HUDEP-2 (cell line): ENCODE data around the gene CREBRF.
"Not testable (repeated sequence)": the region's sequence is repeated elsewhere in the genome, so short reads cannot be mapped to it uniquely, and the experiment has no call there.

ENCODE experiments used
- DNase-seq, 76 experiments: peaks; one replicate each; lab custom pipeline; 2025; ENCODE audit not compliant: unreplicated experiment in 76 of 76; lab: John Stamatoyannopoulos, UW

CREBRF gene, protein sequence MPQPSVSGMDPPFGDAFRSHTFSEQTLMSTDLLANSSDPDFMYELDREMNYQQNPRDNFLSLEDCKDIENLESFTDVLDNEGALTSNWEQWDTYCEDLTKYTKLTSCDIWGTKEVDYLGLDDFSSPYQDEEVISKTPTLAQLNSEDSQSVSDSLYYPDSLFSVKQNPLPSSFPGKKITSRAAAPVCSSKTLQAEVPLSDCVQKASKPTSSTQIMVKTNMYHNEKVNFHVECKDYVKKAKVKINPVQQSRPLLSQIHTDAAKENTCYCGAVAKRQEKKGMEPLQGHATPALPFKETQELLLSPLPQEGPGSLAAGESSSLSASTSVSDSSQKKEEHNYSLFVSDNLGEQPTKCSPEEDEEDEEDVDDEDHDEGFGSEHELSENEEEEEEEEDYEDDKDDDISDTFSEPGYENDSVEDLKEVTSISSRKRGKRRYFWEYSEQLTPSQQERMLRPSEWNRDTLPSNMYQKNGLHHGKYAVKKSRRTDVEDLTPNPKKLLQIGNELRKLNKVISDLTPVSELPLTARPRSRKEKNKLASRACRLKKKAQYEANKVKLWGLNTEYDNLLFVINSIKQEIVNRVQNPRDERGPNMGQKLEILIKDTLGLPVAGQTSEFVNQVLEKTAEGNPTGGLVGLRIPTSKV

DNA sequence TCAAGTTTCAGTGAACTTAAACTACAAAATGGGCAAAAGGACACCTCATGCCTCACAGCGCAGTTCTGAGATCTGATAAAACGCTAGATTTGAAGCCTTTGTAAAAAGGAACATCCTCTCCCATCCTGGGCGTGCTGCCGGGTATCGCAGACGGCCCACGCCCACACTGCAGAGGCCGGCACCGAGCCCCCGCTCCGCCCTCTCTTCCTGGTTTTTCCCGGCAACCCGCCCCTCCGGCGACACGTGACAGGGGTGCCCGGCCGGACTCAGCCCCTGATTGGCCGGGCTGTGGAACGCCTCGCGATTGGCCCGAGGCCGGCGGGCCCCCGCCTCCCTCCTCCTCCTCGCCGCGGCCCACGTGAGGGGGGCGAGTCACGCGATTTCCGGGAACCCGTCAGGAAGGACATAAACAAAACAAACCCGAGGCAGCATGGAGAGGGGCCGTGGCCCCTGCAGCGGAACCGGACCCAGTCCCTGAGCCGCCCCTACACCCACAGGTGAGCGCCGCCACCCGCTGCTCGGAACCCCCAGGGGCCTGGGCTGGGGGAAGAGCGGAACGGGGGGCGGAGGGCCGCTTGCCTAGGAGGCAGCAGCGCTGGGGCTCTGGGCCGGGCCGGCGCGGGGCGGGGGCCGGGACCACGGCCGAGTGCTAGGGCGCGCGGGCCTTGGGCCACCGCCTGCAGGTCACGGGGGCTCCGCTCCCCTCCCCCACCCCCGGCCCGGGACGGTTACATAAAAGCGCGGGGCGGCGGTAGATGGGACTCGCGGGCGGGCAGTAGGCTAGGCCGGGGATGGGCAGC is at the start of gene CREBRF:
TSS of gene CREBRF (plus strand) at position 370 of the 800 bp plus-strand sequence. CDS start 24,424 bp downstream, outside the sequence.
- DNase-seq = peak; percentile 28 to 98 (median 95)

DNA sequence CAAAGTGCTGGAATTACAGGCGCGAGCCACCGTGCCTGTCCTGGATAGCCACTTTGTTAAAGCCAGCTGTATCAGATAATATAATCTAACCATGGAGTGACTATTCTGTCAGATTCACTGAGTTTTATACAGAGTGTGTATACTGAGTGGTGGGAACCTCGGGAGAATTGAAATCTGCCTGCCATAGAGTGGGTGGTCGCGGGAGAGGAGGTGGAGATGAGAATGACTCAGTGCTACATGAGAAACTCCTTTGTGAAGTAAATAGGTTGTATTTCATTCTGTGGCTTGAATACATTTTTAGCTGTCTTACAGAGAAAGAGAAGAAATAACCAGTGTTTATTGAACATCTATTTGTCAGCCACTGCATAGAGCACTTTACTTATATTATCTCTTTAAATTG is 46.1 kb upstream of the CREBRF start:
- DNase-seq = no peak

DNA sequence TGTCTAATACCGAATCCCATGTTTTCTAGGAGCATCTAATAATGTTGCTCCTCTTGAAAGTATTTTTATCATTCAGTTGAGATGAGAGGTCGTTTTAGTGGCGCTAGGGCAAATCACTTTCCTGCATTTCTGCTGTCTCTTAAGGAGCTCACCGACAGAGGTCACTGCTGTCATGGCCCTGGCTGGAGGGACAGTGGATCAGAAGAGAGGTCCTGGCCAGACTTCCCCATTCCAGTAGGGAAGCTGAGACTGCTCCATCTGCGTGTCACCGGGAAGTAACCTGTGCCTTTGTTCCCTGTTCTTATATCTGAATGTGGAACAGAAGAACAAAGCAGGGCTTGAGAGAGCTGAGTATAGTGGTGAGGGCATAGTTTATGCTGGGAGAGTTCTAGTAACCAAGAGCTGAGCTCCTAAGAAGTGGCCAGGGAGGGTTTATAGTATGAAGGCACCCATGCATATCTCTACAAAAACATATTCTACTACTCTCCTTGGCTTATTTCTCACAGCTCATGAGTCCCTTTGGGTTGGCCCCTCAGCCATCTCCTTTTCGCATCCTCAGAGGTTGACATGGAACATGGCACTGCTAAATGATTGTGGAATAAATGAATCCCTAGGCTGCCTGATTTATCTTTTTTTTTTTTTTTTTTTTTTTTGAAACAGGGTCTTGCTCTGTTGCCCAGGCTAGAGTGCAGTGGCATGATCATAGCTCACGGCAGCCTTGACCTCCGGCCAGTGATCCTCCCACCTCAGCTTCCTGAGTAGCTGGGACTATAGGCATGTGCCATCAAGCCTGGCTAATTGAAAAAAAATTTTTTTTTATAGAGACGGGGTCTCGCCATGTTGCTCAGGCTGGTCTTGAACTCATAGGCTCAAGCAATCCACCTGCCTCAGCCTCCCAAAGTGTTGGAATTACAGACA is 45.3 kb upstream of the CREBRF start:
- DNase-seq = no peak

DNA sequence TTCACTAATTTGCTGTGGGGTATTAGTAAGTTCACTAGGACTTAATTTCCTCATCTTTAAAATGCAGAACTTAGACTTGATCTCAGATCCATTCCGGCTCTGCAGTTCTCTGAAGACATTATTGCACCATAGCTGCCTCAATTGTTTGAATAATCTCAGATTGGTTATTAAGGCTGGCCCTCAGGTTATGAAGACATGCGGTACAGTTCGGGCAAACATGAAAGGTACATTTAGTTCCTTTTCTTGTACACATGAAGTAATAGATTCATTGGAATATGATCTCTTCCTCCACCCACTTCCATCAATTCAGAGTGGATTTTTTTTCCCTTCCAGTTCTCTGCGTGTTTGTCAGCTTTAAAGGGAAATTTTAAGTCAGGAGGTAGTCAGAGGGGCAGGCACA is 44.6 kb upstream of the CREBRF start:
- DNase-seq = no peak

GRCh38 chr5:173012882-173013281 is 43.3 kb upstream of the CREBRF start:
- DNase-seq = no peak

- DNase-seq = no peak
Observed at GRCh38 chr5:173014671-173015070, 41.5 kb upstream of the CREBRF start.

- DNase-seq = no peak
Observed at GRCh38 chr5:173015192-173015591, 41.0 kb upstream of the CREBRF start.

GRCh38 chr5:173015598-173016455 is 40.3 kb upstream of the CREBRF start:
- DNase-seq = no peak

- DNase-seq = no peak
Observed at GRCh38 chr5:173016598-173017046, 39.5 kb upstream of the CREBRF start.

GRCh38 chr5:173017087-173017486 is 39.1 kb upstream of the CREBRF start:
- DNase-seq = not testable (repeated sequence)

- DNase-seq = no peak
Observed at GRCh38 chr5:173018358-173018757, 37.8 kb upstream of the CREBRF start.

DNA sequence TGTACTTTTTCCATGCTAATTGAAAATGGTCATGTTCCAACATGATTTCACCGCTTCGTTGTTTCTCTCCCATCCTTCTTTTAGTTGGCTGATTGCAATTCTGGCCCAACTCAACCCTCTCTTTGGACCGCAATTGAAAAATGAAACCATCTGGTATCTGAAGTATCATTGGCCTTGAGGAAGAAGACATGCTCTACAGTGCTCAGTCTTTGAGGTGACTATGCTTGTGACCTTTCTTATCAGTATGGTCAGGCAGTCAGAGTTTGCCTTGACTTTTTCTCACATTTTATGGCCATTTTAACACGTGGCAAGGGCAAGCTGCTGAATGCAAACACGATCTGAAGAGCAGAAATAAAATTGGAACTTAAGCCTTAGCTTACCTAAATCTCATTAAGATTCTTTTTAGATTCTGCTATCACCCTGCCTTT is 36.0 kb upstream of the CREBRF start:
- no peak for DNase-seq

DNA sequence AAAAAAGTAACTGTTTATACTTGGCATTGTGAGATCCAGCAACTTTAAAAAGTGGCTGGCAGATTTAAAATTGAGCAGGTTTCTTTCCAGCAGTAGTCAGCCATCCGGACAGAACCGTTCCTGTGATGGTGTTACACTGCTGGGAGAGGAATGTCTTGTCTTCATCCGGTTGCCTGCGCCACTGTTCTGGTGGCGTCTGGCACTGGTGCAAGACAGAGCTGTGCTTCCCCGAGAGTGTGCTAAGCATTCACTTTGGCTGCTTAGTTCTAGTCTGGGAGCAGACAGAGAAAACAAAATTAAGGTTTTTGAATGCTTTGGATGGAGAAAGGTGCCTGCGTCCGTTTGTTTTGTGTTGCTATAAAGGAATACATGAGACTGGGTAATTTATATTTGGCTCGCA is 35.5 kb upstream of the CREBRF start:
- DNase-seq = no peak

- DNase-seq = no peak
Observed at GRCh38 chr5:173025651-173026050, 30.5 kb upstream of the CREBRF start.

DNA sequence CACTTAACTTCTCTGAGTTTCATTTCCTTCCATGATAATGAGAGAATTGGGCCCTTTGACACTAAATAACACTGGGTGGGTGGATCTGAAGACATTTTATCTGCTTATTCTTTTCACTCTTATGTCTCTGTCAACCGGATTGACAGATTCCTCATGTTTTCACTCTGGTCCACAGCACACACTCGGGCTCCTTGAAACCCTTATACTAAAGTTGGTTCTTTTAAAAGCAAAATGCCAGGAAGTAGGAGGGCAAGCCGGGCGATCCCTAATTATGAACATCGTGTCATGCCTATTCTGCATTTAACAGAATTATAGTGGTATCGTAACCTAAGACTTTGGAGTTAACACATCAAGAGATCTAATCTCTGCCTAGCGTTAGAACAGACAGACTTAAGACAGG is 28.2 kb upstream of the CREBRF start:
- no peak for DNase-seq

DNA sequence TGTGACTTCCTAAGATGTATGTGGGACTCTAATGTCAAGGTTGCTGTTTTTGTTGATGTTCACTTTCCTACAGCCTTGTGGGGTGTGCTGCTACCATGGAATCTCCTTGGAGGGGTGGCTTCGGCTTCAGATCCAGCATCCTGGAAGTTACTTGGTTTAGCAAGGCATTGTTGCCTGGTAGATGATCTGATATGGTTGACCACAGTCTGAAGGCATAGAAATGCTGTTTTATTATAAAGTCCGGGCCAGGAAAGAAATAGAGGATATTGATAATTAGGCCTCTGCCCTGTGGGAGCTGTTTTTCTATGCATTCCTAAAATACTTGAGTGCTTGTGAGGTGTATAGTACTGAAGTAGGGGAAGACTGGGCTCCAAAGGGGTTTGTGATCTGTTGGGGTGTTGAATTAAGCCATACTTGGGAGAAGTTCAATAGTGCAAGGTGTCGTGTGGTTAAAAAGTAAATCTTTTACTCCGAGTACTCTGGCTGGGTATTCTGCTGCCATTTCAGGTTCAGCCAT is 27.3 kb upstream of the CREBRF start:
- DNase-seq = no peak

- DNase-seq = peak in 10 of 76 experiments; percentile 1 to 23 (median 8)
Observed at GRCh38 chr5:173029499-173029921, 26.6 kb upstream of the CREBRF start.

- not testable (repeated sequence) for DNase-seq
Observed at GRCh38 chr5:173032096-173032495, 24.1 kb upstream of the CREBRF start.

- no peak for DNase-seq
Observed at GRCh38 chr5:173032730-173033129, 23.4 kb upstream of the CREBRF start.
